ENCODE data around the gene ITGA8. TPM values are rescaled to one million over a fixed set of nuclear protein-coding genes. Genes with fewer than 3 reads are reported as not detected.
"Not testable (repeated sequence)": the region's sequence is repeated elsewhere in the genome, so short reads cannot be mapped to it uniquely, and the experiment has no call there.

The ITGA8 gene
- total and polyA plus RNA-seq, 8 donors, result 1.7 to 55.8 (median 22.0) TPM

- WGBS, 5 donors, result 49 to 56% (median 52%) methylated on average over 9 of the region's 9 CpGs
- Histone ChIP-seq H3K36me3 (peaks cover 0 to 7% (median 0%) of the 10 kb centered on the region in 4 donors), H3K9me3 (no peaks in the 10 kb centered on the region), H3K4me1 (no peaks in the 10 kb centered on the region), H3K27ac (no peak overlapping the region), H3K27me3 (no peaks in the 10 kb centered on the region), H3K4me3 (no peak overlapping the region)
- TF ChIP-seq EP300 (IDR thresholded peaks at IDR 0.05), result no peak
- TF ChIP-seq POLR2AphosphoS5 (IDR thresholded peaks at IDR 0.05), result no peak
- TF ChIP-seq POLR2A (IDR thresholded peaks at IDR 0.05), result no peak
- TF ChIP-seq CTCF (IDR thresholded peaks at IDR 0.05), result no peak
- intact Hi-C loops (cut with DNase I; ENCODE audit: low total_unique reads), result no loop called here
- peak in 1 of 2 donors; percentile 14 for DNase-seq
Measured at GRCh38 chr10:15588635-15589508, 130.8 kb downstream of the ITGA8 start.

- Histone ChIP-seq H3K27me3 (no peaks in the 10 kb centered on the region), H3K9me3 (no peaks in the 10 kb centered on the region), H3K4me3 (no peak overlapping the region), H3K27ac (no peak overlapping the region), H3K4me1 (no peaks in the 10 kb centered on the region), H3K36me3 (peaks cover 0 to 7% (median 0%) of the 10 kb centered on the region in 4 donors)
- TF ChIP-seq EP300 (IDR thresholded peaks at IDR 0.05) (no peak), POLR2AphosphoS5 (IDR thresholded peaks at IDR 0.05) (no peak), CTCF (IDR thresholded peaks at IDR 0.05) (no peak), POLR2A (IDR thresholded peaks at IDR 0.05) (no peak)
- WGBS, 5 donors, result 70 to 79% (median 76%) methylated on average over 5 of the region's 5 CpGs
- intact Hi-C loops (cut with DNase I; ENCODE audit: low total_unique reads), result no loop called here
- DNase-seq, result peak in 1 of 2 donors; percentile 12
Measured at GRCh38 chr10:15588151-15588550, 131.6 kb downstream of the ITGA8 start.

GRCh38 chr10:15587271-15587670 lies 132.5 kb downstream of the ITGA8 start:
- Histone ChIP-seq H3K27ac (no peak overlapping the region), H3K4me1 (no peaks in the 10 kb centered on the region), H3K4me3 (no peak overlapping the region), H3K27me3 (no peaks in the 10 kb centered on the region), H3K36me3 (peaks cover 0 to 7% (median 0%) of the 10 kb centered on the region in 4 donors), H3K9me3 (no peaks in the 10 kb centered on the region)
- 72 to 84% (median 74%) methylated on average over 3 of the region's 3 CpGs for WGBS, 5 donors
- intact Hi-C loops (cut with DNase I; ENCODE audit: low total_unique reads), result no loop called here
- DNase-seq, result no peak
- no peak for TF ChIP-seq POLR2AphosphoS5 (IDR thresholded peaks at IDR 0.05)
- no peak for TF ChIP-seq EP300 (IDR thresholded peaks at IDR 0.05)
- no peak for TF ChIP-seq POLR2A (IDR thresholded peaks at IDR 0.05)
- no peak for TF ChIP-seq CTCF (IDR thresholded peaks at IDR 0.05)

GRCh38 chr10:15585303-15585715 lies 134.4 kb downstream of the ITGA8 start:
- Histone ChIP-seq H3K4me3 (no peak overlapping the region), H3K27ac (no peak overlapping the region), H3K36me3 (no peaks in the 10 kb centered on the region), H3K9me3 (no peaks in the 10 kb centered on the region), H3K27me3 (no peaks in the 10 kb centered on the region), H3K4me1 (no peaks in the 10 kb centered on the region)
- peak; percentile 31 to 65 for DNase-seq
- WGBS, 5 donors, result 17 to 23% (median 20%) methylated on average over 6 of the region's 6 CpGs
- intact Hi-C loops (cut with DNase I; ENCODE audit: low total_unique reads), result no loop called here
- TF ChIP-seq POLR2AphosphoS5 (IDR thresholded peaks at IDR 0.05), result no peak
- no peak for TF ChIP-seq POLR2A (IDR thresholded peaks at IDR 0.05)
- no peak for TF ChIP-seq EP300 (IDR thresholded peaks at IDR 0.05)
- peak in 4 of 7 experiments; percentile 22 to 51 (median 30) for TF ChIP-seq CTCF (IDR thresholded peaks at IDR 0.05)

- intact Hi-C loops (cut with DNase I; ENCODE audit: low total_unique reads); DNase-seq; H3K36me3 ChIP-seq; H3K4me1 ChIP-seq; H3K27me3 ChIP-seq; H3K4me3 ChIP-seq; H3K9me3 ChIP-seq; H3K27ac ChIP-seq: not testable (repeated sequence)
- 92 to 97% (median 93%) methylated on average over 2 of the region's 2 CpGs for WGBS, 5 donors
Measured at GRCh38 chr10:15582972-15583371, 136.8 kb downstream of the ITGA8 start.

All from stomach (tissue), 9 donors.